Kidney capillary endothelial cell (primary cell): Measurements from ENCODE around the gene HS3ST2.

Source experiments
- DNase-seq: peaks from one replicate; pipeline ENCODE4 v3.0.0-alpha.2; 2018; ENCODE audit warnings: low spot score

Gene HS3ST2

GRCh38 chr16:22813948-22814710 is at the start of gene HS3ST2:
Gene HS3ST2, plus strand, starts transcription at chr16:22814162. Its CDS starts 449 bp downstream, at chr16:22814611.
- DNase-seq: no peak

GRCh38 chr16:22764662-22765327 is 49.2 kb upstream of the HS3ST2 start:
- DNase-seq: no peak

- no peak for DNase-seq
Measured at GRCh38 chr16:22765479-22765878, 48.5 kb upstream of the HS3ST2 start.

GRCh38 chr16:22770866-22771265 is 43.1 kb upstream of the HS3ST2 start:
- no peak for DNase-seq

- DNase-seq: no peak
Measured at GRCh38 chr16:22771551-22771950, 42.4 kb upstream of the HS3ST2 start.

- no peak for DNase-seq
Measured at GRCh38 chr16:22775220-22775922, 38.6 kb upstream of the HS3ST2 start.

GRCh38 chr16:22781480-22781879 is 32.5 kb upstream of the HS3ST2 start:
- no peak for DNase-seq

GRCh38 chr16:22782314-22782713 is 31.6 kb upstream of the HS3ST2 start:
- no peak for DNase-seq

GRCh38 chr16:22784690-22785214 is 29.2 kb upstream of the HS3ST2 start:
- no peak for DNase-seq

- DNase-seq: no peak
Measured at GRCh38 chr16:22785552-22785951, 28.4 kb upstream of the HS3ST2 start.

GRCh38 chr16:22786284-22786683 is 27.7 kb upstream of the HS3ST2 start:
- DNase-seq: no peak

GRCh38 chr16:22786691-22787090 is 27.3 kb upstream of the HS3ST2 start:
- DNase-seq: no peak

- DNase-seq: no peak
Measured at GRCh38 chr16:22787466-22788192, 26.3 kb upstream of the HS3ST2 start.

- DNase-seq: no peak
Measured at GRCh38 chr16:22788193-22788530, 25.8 kb upstream of the HS3ST2 start.

- DNase-seq: no peak
Measured at GRCh38 chr16:22789281-22789945, 24.5 kb upstream of the HS3ST2 start.

GRCh38 chr16:22797551-22797950 is 16.4 kb upstream of the HS3ST2 start:
- no peak for DNase-seq

GRCh38 chr16:22799113-22799512 is 14.8 kb upstream of the HS3ST2 start:
- DNase-seq: no peak

GRCh38 chr16:22804893-22805292 is 9.1 kb upstream of the HS3ST2 start:
- DNase-seq: no peak

- DNase-seq: no peak
Measured at GRCh38 chr16:22805326-22805725, 8.6 kb upstream of the HS3ST2 start.

- no peak for DNase-seq
Measured at GRCh38 chr16:22806811-22807210, 7.2 kb upstream of the HS3ST2 start.

GRCh38 chr16:22810226-22810625 is 3.7 kb upstream of the HS3ST2 start:
- no peak for DNase-seq
